ENCODE data around the gene CTF1. TPM values are rescaled to one million over a fixed set of nuclear protein-coding genes. Genes with fewer than 3 reads are reported as not detected.
"Not testable (repeated sequence)": the region's sequence is repeated elsewhere in the genome, so short reads cannot be mapped to it uniquely, and the experiment has no call there.

The CTF1 gene
- total RNA-seq, 1 experiment from 2014 or later, result 3.6 TPM

GRCh38 chr16:30887927-30888326 is 8.5 kb upstream of the CTF1 start:
- CTCF ChIA-PET, result interaction anchor here (0.6 to 4.6 kb wide), 2 partner anchors 14 kb away, joined by 5 to 18 read pairs; no protein-coding TSS in a partner anchor
- Mint-ChIP-seq H3K27ac (ENCODE audit: low read depth, unreplicated experiment) (no peak overlapping the region), H3K4me1 (ENCODE audit: insufficient read depth, unreplicated experiment) (peaks cover 4% of the 10 kb centered on the region), H3K4me3 (ENCODE audit: unreplicated experiment) (no peak overlapping the region), H3K27me3 (ENCODE audit: insufficient read depth, unreplicated experiment) (no peaks in the 10 kb centered on the region), H3K9me3 (ENCODE audit: unreplicated experiment) (no peaks in the 10 kb centered on the region), H3K36me3 (ENCODE audit: insufficient read depth, unreplicated experiment) (peaks cover 45% of the 10 kb centered on the region)
- intact Hi-C loops (cut with micrococcal nuclease), result no loop called here
- no peak for DNase-seq (ENCODE audit: unreplicated experiment)
- BruUV-seq (replicated peaks), result no TSS peak
- POLR2A ChIA-PET, result no interaction called here
- no peak for TF ChIP-seq CTCF (IDR thresholded peaks at IDR 0.05; ENCODE audit: unreplicated experiment)

GRCh38 chr16:30888856-30889499 is 7.4 kb upstream of the CTF1 start:
- H3K36me3 Mint-ChIP-seq (ENCODE audit: insufficient read depth, unreplicated experiment), result peaks cover 45% of the 10 kb centered on the region
- no peak overlapping the region for H3K4me3 Mint-ChIP-seq (ENCODE audit: unreplicated experiment)
- DNase-seq (ENCODE audit: unreplicated experiment), result no peak
- POLR2A ChIA-PET, result interaction anchor here (1.0 to 5.1 kb wide), 2 partner anchors 13 to 44 kb away, joined by 3 to 36 read pairs; no protein-coding TSS in a partner anchor
- H3K9me3 Mint-ChIP-seq (ENCODE audit: unreplicated experiment), result no peaks in the 10 kb centered on the region
- peaks cover 8% of the 10 kb centered on the region for H3K4me1 Mint-ChIP-seq (ENCODE audit: insufficient read depth, unreplicated experiment)
- no peaks in the 10 kb centered on the region for H3K27me3 Mint-ChIP-seq (ENCODE audit: insufficient read depth, unreplicated experiment)
- no peak for TF ChIP-seq CTCF (IDR thresholded peaks at IDR 0.05; ENCODE audit: unreplicated experiment)
- no TSS peak for BruUV-seq (replicated peaks)
- H3K27ac Mint-ChIP-seq (ENCODE audit: low read depth, unreplicated experiment), result peak overlapping the region; percentile 51
- intact Hi-C loops (cut with micrococcal nuclease), result no loop called here
- CTCF ChIA-PET, result interaction anchor here (0.6 to 4.6 kb wide), 4 partner anchors 13 to 260 kb away, joined by 3 to 18 read pairs (median 10); no protein-coding TSS in a partner anchor

GRCh38 chr16:30889721-30890120 is 6.7 kb upstream of the CTF1 start:
- Mint-ChIP-seq H3K36me3 (ENCODE audit: insufficient read depth, unreplicated experiment) (peaks cover 41% of the 10 kb centered on the region), H3K27ac (ENCODE audit: low read depth, unreplicated experiment) (no peak overlapping the region), H3K4me3 (ENCODE audit: unreplicated experiment) (no peak overlapping the region), H3K27me3 (ENCODE audit: insufficient read depth, unreplicated experiment) (no peaks in the 10 kb centered on the region), H3K4me1 (ENCODE audit: insufficient read depth, unreplicated experiment) (peaks cover 10% of the 10 kb centered on the region), H3K9me3 (ENCODE audit: unreplicated experiment) (no peaks in the 10 kb centered on the region)
- no peak for DNase-seq (ENCODE audit: unreplicated experiment)
- intact Hi-C loops (cut with micrococcal nuclease), result no loop called here
- ChIA-PET CTCF (interaction anchor here (2.1 to 4.6 kb wide), 3 partner anchors 9 to 45 kb away, joined by 7 to 18 read pairs (median 15); no protein-coding TSS in a partner anchor), POLR2A (interaction anchor here (0.8 to 5.1 kb wide), 3 partner anchors 10 to 45 kb away, joined by 3 to 36 read pairs (median 3); no protein-coding TSS in a partner anchor)
- TF ChIP-seq CTCF (IDR thresholded peaks at IDR 0.05; ENCODE audit: unreplicated experiment), result no peak
- BruUV-seq (replicated peaks), result no TSS peak

- DNase-seq (ENCODE audit: unreplicated experiment); H3K4me3 Mint-ChIP-seq (ENCODE audit: unreplicated experiment); H3K27me3 Mint-ChIP-seq (ENCODE audit: insufficient read depth, unreplicated experiment); intact Hi-C loops (cut with micrococcal nuclease); H3K27ac Mint-ChIP-seq (ENCODE audit: low read depth, unreplicated experiment); BruUV-seq (replicated peaks); H3K9me3 Mint-ChIP-seq (ENCODE audit: unreplicated experiment): not testable (repeated sequence)
- Mint-ChIP-seq H3K4me1 (ENCODE audit: insufficient read depth, unreplicated experiment) (peaks cover 23% of the 10 kb centered on the region), H3K36me3 (ENCODE audit: insufficient read depth, unreplicated experiment) (peaks cover 38% of the 10 kb centered on the region)
- CTCF ChIA-PET, result interaction anchor here (0.6 to 4.6 kb wide), 6 partner anchors 9 to 50 kb away, joined by 4 to 18 read pairs (median 10); no protein-coding TSS in a partner anchor
- POLR2A ChIA-PET, result interaction anchor here (0.7 to 5.1 kb wide), 2 partner anchors 15 to 228 kb away, joined by 3 to 36 read pairs; no protein-coding TSS in a partner anchor
Measured at GRCh38 chr16:30891043-30891823, 5.2 kb upstream of the CTF1 start.
